ENCODE data around the gene ALDH3B2.

DNA sequence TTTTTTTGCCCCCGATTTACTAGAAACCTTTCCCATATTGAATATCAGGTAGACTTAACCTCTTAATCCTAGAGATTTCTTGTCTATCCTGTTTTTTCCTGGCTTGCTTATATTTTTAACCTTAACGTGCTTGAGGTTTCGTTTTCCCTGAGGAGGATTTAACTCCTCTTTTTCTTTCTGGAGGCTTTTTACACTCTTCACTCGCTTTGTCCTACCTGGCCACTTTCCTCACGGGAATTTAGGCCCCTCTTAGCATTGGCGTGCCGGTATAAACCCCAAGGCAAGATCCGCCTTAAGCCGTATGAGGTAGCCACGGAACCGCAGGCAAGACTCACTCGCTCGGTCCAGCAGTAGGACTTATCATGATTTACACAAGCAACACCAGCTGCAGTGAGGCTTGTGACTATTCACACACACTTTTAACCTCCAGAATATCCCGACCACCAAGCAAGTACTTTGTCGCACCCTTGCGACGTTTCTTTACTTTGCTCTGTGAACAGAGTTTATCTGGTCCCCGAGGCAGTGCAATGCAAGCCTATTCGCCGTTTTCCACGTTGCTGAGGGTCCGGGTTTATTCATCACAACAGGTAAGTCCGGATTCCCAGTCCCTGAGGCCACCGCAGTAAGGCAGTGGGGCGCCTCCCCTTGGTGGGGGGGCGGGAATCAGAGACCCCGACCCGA, 20.6 kb upstream of the ALDH3B2 start:
- TF ChIP-seq, protein P1, sequence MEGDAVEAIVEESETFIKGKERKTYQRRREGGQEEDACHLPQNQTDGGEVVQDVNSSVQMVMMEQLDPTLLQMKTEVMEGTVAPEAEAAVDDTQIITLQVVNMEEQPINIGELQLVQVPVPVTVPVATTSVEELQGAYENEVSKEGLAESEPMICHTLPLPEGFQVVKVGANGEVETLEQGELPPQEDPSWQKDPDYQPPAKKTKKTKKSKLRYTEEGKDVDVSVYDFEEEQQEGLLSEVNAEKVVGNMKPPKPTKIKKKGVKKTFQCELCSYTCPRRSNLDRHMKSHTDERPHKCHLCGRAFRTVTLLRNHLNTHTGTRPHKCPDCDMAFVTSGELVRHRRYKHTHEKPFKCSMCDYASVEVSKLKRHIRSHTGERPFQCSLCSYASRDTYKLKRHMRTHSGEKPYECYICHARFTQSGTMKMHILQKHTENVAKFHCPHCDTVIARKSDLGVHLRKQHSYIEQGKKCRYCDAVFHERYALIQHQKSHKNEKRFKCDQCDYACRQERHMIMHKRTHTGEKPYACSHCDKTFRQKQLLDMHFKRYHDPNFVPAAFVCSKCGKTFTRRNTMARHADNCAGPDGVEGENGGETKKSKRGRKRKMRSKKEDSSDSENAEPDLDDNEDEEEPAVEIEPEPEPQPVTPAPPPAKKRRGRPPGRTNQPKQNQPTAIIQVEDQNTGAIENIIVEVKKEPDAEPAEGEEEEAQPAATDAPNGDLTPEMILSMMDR (IDR thresholded peaks at IDR 0.05), result no peak
- TF ChIP-seq EP300 (IDR thresholded peaks at IDR 0.05) (no peak), POLR2A (IDR thresholded peaks at IDR 0.05) (no peak)

Measured in gastroesophageal sphincter (tissue), 3 donors.